OCI-LY7 (cell line): ENCODE data around the gene ZDHHC22. TPM values are rescaled to one million over a fixed set of nuclear protein-coding genes. Genes with fewer than 3 reads are reported as not detected.
"Not testable (repeated sequence)": the region's sequence is repeated elsewhere in the genome, so short reads cannot be mapped to it uniquely, and the experiment has no call there.

ENCODE experiments used
- BruUV-seq: library from RNA; stranded (reverse); fragments of 400-500 nt; replicated peaks from 2 replicates; lab custom pipeline; 2021; lab: Mats Ljungman, UMichigan
- CTCF ChIA-PET: fragments of 300-600 bp; sonication (Branson Sonifier 250); formaldehyde crosslinking; loops from one replicate; lab custom pipeline; 2022; ENCODE audit warnings: antibody characterized with exemption; ENCODE audit not compliant: unreplicated experiment; lab: Charles Lee
- POLR2A ChIA-PET: fragments of 300-600 bp; sonication (Branson Sonifier 250); formaldehyde crosslinking; loops from one replicate; lab custom pipeline; 2022; ENCODE audit warnings: antibody characterized with exemption; lab: Charles Lee
- DNase-seq: peaks from one replicate; pipeline ENCODE4 v3.0.0-alpha.2; 2015; ENCODE audit warnings: low spot score
- H2AFZ ChIP-seq: fragments of 200-600 bp; sonication (generic), shearing (Covaris generic); 2 replicates; pipeline ENCODE4 v1.6.1; 2014; ENCODE audit warnings: mild to moderate bottlenecking, antibody characterized with exemption, low read length, moderate library complexity
- H3K27ac ChIP-seq: fragments of 200-600 bp; sonication (generic); 2 replicates; pipeline ENCODE4 v1.5.1; 2014; ENCODE audit warnings: mixed run types, low read depth, mild to moderate bottlenecking, moderate library complexity, low read length, inconsistent platforms; ENCODE audit not compliant: poor library complexity, severe bottlenecking
- H3K36me3 ChIP-seq: fragments of 200-600 bp; sonication (generic); 2 replicates; pipeline ENCODE4 v1.6.1; 2014; ENCODE audit warnings: mild to moderate bottlenecking, antibody characterized with exemption, low read length, moderate library complexity, mixed read lengths; ENCODE audit not compliant: insufficient read depth
- H3K4me1 ChIP-seq: fragments of 200-600 bp; sonication (generic); 2 replicates; pipeline ENCODE4 v1.5.1; 2014; ENCODE audit warnings: mild to moderate bottlenecking, low read length; ENCODE audit not compliant: insufficient read depth, poor library complexity, severe bottlenecking
- H3K4me2 ChIP-seq: fragments of 200-600 bp; sonication (generic); 2 replicates; pipeline ENCODE4 v1.6.1; 2014; ENCODE audit warnings: mild to moderate bottlenecking, low read length
- H3K4me3 ChIP-seq: fragments of 200-600 bp; sonication (generic); 2 replicates; pipeline ENCODE4 v1.5.1; 2014; ENCODE audit warnings: mild to moderate bottlenecking, low read depth, low read length; ENCODE audit not compliant: poor library complexity, severe bottlenecking
- H3K79me2 ChIP-seq: fragments of 200-600 bp; sonication (generic); 2 replicates; pipeline ENCODE4 v1.6.1; 2016; ENCODE audit warnings: low read depth, mild to moderate bottlenecking, low read length, moderate library complexity, mixed read lengths; ENCODE audit not compliant: insufficient read depth
- H3K9me2 ChIP-seq: fragments of 200-600 bp; sonication (generic); 2 replicates; pipeline ENCODE4 v1.6.1; 2016; ENCODE audit warnings: mild to moderate bottlenecking, low read length, mixed read lengths; ENCODE audit not compliant: insufficient read depth
- H3K9me3 ChIP-seq: fragments of 200-600 bp; sonication (generic); 2 replicates; pipeline ENCODE4 v1.6.1; 2014; ENCODE audit warnings: mild to moderate bottlenecking, mixed run types, low read length, mixed read lengths
- H4K20me1 ChIP-seq: fragments of 200-600 bp; sonication (generic); 2 replicates; pipeline ENCODE4 v1.6.1; 2014; ENCODE audit warnings: mild to moderate bottlenecking, antibody characterized with exemption, low read length, moderate library complexity, mixed read lengths; ENCODE audit not compliant: insufficient read depth
- CTCF ChIP-seq: fragments of 200-600 bp; sonication (generic); conservative IDR thresholded peaks from 2 replicates; pipeline ENCODE4 v1.5.1; 2014; ENCODE audit warnings: mild to moderate bottlenecking, antibody characterized with exemption, low read length, moderate library complexity, mixed read lengths
- EZH2phosphoT487 ChIP-seq: fragments of 200-600 bp; sonication (generic); IDR thresholded peaks from 2 replicates; pipeline ENCODE4 v1.6.1; 2018; ENCODE audit warnings: low read depth, borderline replicate concordance, mild to moderate bottlenecking, mixed run types, antibody characterized with exemption, low read length, moderate library complexity, mixed read lengths
- intact Hi-C: fragments of 100-400 bp; cut with micrococcal nuclease; formaldehyde crosslinking; loops from one replicate; pipeline ENCODE4 v1.10.0; 2022; ENCODE audit not compliant: unreplicated experiment
- total RNA-seq, 2 experiments: library from RNA; depleted of rRNA in 1 of 2; stranded (reverse); fragments of >200 nt in 1 of 2; shearing (Covaris generic) in 1 of 2; gene quantifications; 2 replicates each; pipeline ENCODE4 v1.2.3, GENCODE V29; 2014 to 2022

Gene ZDHHC22
- total RNA-seq, 2 experiments from 2014 or later: not detected

- BruUV-seq: no TSS peak
- CTCF ChIA-PET: no interaction called here
- no peak for TF ChIP-seq EZH2phosphoT487
- TF ChIP-seq CTCF: no peak
Observed at GRCh38 chr14:77178656-77179055, 37.1 kb upstream of the ZDHHC22 start.

GRCh38 chr14:77177702-77178101 is 36.1 kb upstream of the ZDHHC22 start:
- Histone ChIP-seq H3K9me3 (no peaks in the 10 kb centered on the region), H3K36me3 (no peaks in the 10 kb centered on the region), H3K4me3 (no peak overlapping the region), H3K9me2 (no peaks in the 10 kb centered on the region), H3K27ac (no peak overlapping the region), H4K20me1 (no peaks in the 10 kb centered on the region), H3K4me1 (peaks cover 14% of the 10 kb centered on the region), H3K4me2 (no peak overlapping the region), H2AFZ (no peak overlapping the region), H3K79me2 (no peaks in the 10 kb centered on the region)
- ChIA-PET CTCF (no interaction called here), POLR2A (interaction anchor here (1.1 kb wide), 1 partner anchor 10 kb away, joined by 4 read pairs; no protein-coding TSS in a partner anchor)
- intact Hi-C loops: no loop called here
- no peak for DNase-seq
- no TSS peak for BruUV-seq
- TF ChIP-seq EZH2phosphoT487: no peak
- TF ChIP-seq CTCF: no peak

More at GRCh38 chr14:77178656-77179055, 37.1 kb upstream of the ZDHHC22 start:
- Histone ChIP-seq H3K4me2 (no peak overlapping the region), H3K4me3 (no peak overlapping the region), H3K9me3 (no peaks in the 10 kb centered on the region), H4K20me1 (no peaks in the 10 kb centered on the region), H3K36me3 (no peaks in the 10 kb centered on the region), H2AFZ (no peak overlapping the region), H3K9me2 (no peaks in the 10 kb centered on the region), H3K79me2 (no peaks in the 10 kb centered on the region), H3K4me1 (peaks cover 15% of the 10 kb centered on the region), H3K27ac (no peak overlapping the region)
- no peak for DNase-seq
- intact Hi-C loops: no loop called here
- POLR2A ChIA-PET: interaction anchor here (1.1 kb wide), 1 partner anchor 11 kb away, joined by 4 read pairs; no protein-coding TSS in a partner anchor

GRCh38 chr14:77175843-77176242 is 34.3 kb upstream of the ZDHHC22 start:
- no peak for DNase-seq
- TF ChIP-seq CTCF: no peak
- TF ChIP-seq EZH2phosphoT487: no peak
- ChIA-PET POLR2A (no interaction called here), CTCF (no interaction called here)
- H3K4me1 ChIP-seq: peaks cover 2% of the 10 kb centered on the region
- H3K9me3 ChIP-seq: peaks cover 4% of the 10 kb centered on the region; the same call in 1 of the 2 replicates
- H2AFZ ChIP-seq: no peak overlapping the region
- no peak overlapping the region for H3K27ac ChIP-seq
- H3K9me2 ChIP-seq: no peaks in the 10 kb centered on the region
- intact Hi-C loops: no loop called here
- BruUV-seq: no TSS peak
- H4K20me1 ChIP-seq: no peaks in the 10 kb centered on the region
- H3K79me2 ChIP-seq: no peaks in the 10 kb centered on the region
- H3K36me3 ChIP-seq: no peaks in the 10 kb centered on the region
- H3K4me3 ChIP-seq: no peak overlapping the region
- no peak overlapping the region for H3K4me2 ChIP-seq

GRCh38 chr14:77173911-77174617 is 32.5 kb upstream of the ZDHHC22 start:
- H3K4me3 ChIP-seq, H3K27ac ChIP-seq, H3K9me2 ChIP-seq, POLR2A ChIA-PET, DNase-seq, H4K20me1 ChIP-seq, H3K36me3 ChIP-seq, H3K79me2 ChIP-seq, H3K4me1 ChIP-seq, H3K4me2 ChIP-seq, intact Hi-C loops, H2AFZ ChIP-seq, CTCF ChIA-PET, BruUV-seq: not testable (repeated sequence)
- peaks cover 16% of the 10 kb centered on the region for H3K9me3 ChIP-seq
